Measurements from ENCODE around the gene TEAD4.

The TEAD4 gene

GRCh38 chr12:2960996-2961616 is 1.9 kb downstream of the TEAD4 start:
- DNase-seq: no peak

GRCh38 chr12:2961705-2962104 is 2.5 kb downstream of the TEAD4 start:
- DNase-seq: no peak

GRCh38 chr12:2963154-2963759 is 4.1 kb downstream of the TEAD4 start:
- no peak for DNase-seq

GRCh38 chr12:2963760-2964292 is 4.6 kb downstream of the TEAD4 start:
- no peak for DNase-seq

GRCh38 chr12:2967651-2968050 is 8.5 kb downstream of the TEAD4 start:
- no peak for DNase-seq

GRCh38 chr12:2970744-2971143 is 11.5 kb downstream of the TEAD4 start:
- no peak for DNase-seq

- no peak for DNase-seq
These were observed 14.4 kb downstream of the TEAD4 start for GRCh38 chr12:2973566-2973965.

- no peak for DNase-seq
These were observed 15.4 kb downstream of the TEAD4 start for GRCh38 chr12:2974560-2974971.

GRCh38 chr12:2976581-2976996 is 17.4 kb downstream of the TEAD4 start:
- DNase-seq: no peak

- DNase-seq: no peak
These were observed 18.6 kb downstream of the TEAD4 start for GRCh38 chr12:2977776-2978175.

GRCh38 chr12:2979806-2980205 is 20.6 kb downstream of the TEAD4 start:
- DNase-seq: no peak

- no peak for DNase-seq
These were observed 21.4 kb downstream of the TEAD4 start for GRCh38 chr12:2980630-2981029.

GRCh38 chr12:2982361-2982760 is 23.2 kb downstream of the TEAD4 start:
- DNase-seq: no peak

- DNase-seq: no peak
These were observed 25.1 kb downstream of the TEAD4 start for GRCh38 chr12:2984249-2984648.

- DNase-seq: no peak
These were observed 25.5 kb downstream of the TEAD4 start for GRCh38 chr12:2984698-2985097.

GRCh38 chr12:2986876-2987275 is 27.7 kb downstream of the TEAD4 start:
- no peak for DNase-seq

GRCh38 chr12:2988494-2988893 is 29.3 kb downstream of the TEAD4 start:
- DNase-seq: no peak

GRCh38 chr12:2992724-2993123 is 33.5 kb downstream of the TEAD4 start:
- DNase-seq: no peak

GRCh38 chr12:2997989-2998670 is 38.9 kb downstream of the TEAD4 start:
- no peak for DNase-seq

- peak; percentile 17 to 26 (median 26) for DNase-seq
These were observed 39.6 kb downstream of the TEAD4 start for GRCh38 chr12:2998789-2999264.

- no peak for DNase-seq
These were observed 40.2 kb downstream of the TEAD4 start for GRCh38 chr12:2999265-2999841.

GRCh38 chr12:3000548-3001275 is 41.5 kb downstream of the TEAD4 start:
- DNase-seq: no peak

GRCh38 chr12:3002646-3003045 is 43.4 kb downstream of the TEAD4 start:
- no peak for DNase-seq

All from suppressor macrophage treated with lipopolysaccharide for 1 hour (primary cell).